ENCODE results near the gene TMEM254.
"Not testable (repeated sequence)": the region's sequence is repeated elsewhere in the genome, so short reads cannot be mapped to it uniquely, and the experiment has no call there.

The TMEM254 gene

GRCh38 chr10:80079312-80079719 lies 851 bp downstream of the TMEM254 start:
- in situ Hi-C loops (cut with HindIII; ENCODE audit: low sequenced_read_pairs) = no loop called here
- TF ChIP-seq CTCF (IDR thresholded peaks at IDR 0.05; ENCODE audit: low read depth, low read length) = no peak
- no peak for DNase-seq (ENCODE audit: low read depth, low spot score)
- H3K4me3 ChIP-seq (ENCODE audit: low read depth, low read length) = peak overlapping the region; percentile 60

GRCh38 chr10:80081026-80081425 lies 2.6 kb downstream of the TMEM254 start:
- no peak for DNase-seq (ENCODE audit: low read depth, low spot score)
- TF ChIP-seq CTCF (IDR thresholded peaks at IDR 0.05; ENCODE audit: low read depth, low read length) = no peak
- in situ Hi-C loops (cut with HindIII; ENCODE audit: low sequenced_read_pairs) = no loop called here
- no peak overlapping the region for H3K4me3 ChIP-seq (ENCODE audit: low read depth, low read length)

- TF ChIP-seq CTCF (IDR thresholded peaks at IDR 0.05; ENCODE audit: low read depth, low read length) = no peak
- no peak for DNase-seq (ENCODE audit: low read depth, low spot score)
- in situ Hi-C loops (cut with HindIII; ENCODE audit: low sequenced_read_pairs) = no loop called here
- no peak overlapping the region for H3K4me3 ChIP-seq (ENCODE audit: low read depth, low read length)
Observed at GRCh38 chr10:80081801-80082750, 3.6 kb downstream of the TMEM254 start.

GRCh38 chr10:80090121-80090520 lies 11.7 kb downstream of the TMEM254 start:
- DNase-seq (ENCODE audit: low read depth, low spot score) = no peak
- in situ Hi-C loops (cut with HindIII; ENCODE audit: low sequenced_read_pairs) = no loop called here
- no peak overlapping the region for H3K4me3 ChIP-seq (ENCODE audit: low read depth, low read length)
- TF ChIP-seq CTCF (IDR thresholded peaks at IDR 0.05; ENCODE audit: low read depth, low read length) = no peak

GRCh38 chr10:80094231-80094630 lies 15.8 kb downstream of the TMEM254 start:
- DNase-seq (ENCODE audit: low read depth, low spot score) = no peak
- in situ Hi-C loops (cut with HindIII; ENCODE audit: low sequenced_read_pairs) = no loop called here
- no peak for TF ChIP-seq CTCF (IDR thresholded peaks at IDR 0.05; ENCODE audit: low read depth, low read length)
- no peak overlapping the region for H3K4me3 ChIP-seq (ENCODE audit: low read depth, low read length)

GRCh38 chr10:80098272-80098671 lies 19.8 kb downstream of the TMEM254 start:
- DNase-seq (ENCODE audit: low read depth, low spot score); H3K4me3 ChIP-seq (ENCODE audit: low read depth, low read length); in situ Hi-C loops (cut with HindIII; ENCODE audit: low sequenced_read_pairs): not testable (repeated sequence)

- H3K4me3 ChIP-seq (ENCODE audit: low read depth, low read length); DNase-seq (ENCODE audit: low read depth, low spot score); in situ Hi-C loops (cut with HindIII; ENCODE audit: low sequenced_read_pairs): not testable (repeated sequence)
Observed at GRCh38 chr10:80099295-80099694, 20.8 kb downstream of the TMEM254 start.
